Measurements from ENCODE around the gene RNF103. TPM values are rescaled to one million over a fixed set of nuclear protein-coding genes. Genes with fewer than 3 reads are reported as not detected.
A peak's percentile ranks its signal among the peaks of the same experiment; 100 is the strongest.

The RNF103 gene
- total and polyA plus RNA-seq, 7 donors: 6.9 to 45.9 (median 22.5) TPM

- WGBS, 3 donors: 37 to 46% (median 39%) methylated on average over 5 of the region's 5 CpGs
- ATAC-seq: peak in 2 of 4 donors; percentile 51 to 56
- TF ChIP-seq, protein P1, sequence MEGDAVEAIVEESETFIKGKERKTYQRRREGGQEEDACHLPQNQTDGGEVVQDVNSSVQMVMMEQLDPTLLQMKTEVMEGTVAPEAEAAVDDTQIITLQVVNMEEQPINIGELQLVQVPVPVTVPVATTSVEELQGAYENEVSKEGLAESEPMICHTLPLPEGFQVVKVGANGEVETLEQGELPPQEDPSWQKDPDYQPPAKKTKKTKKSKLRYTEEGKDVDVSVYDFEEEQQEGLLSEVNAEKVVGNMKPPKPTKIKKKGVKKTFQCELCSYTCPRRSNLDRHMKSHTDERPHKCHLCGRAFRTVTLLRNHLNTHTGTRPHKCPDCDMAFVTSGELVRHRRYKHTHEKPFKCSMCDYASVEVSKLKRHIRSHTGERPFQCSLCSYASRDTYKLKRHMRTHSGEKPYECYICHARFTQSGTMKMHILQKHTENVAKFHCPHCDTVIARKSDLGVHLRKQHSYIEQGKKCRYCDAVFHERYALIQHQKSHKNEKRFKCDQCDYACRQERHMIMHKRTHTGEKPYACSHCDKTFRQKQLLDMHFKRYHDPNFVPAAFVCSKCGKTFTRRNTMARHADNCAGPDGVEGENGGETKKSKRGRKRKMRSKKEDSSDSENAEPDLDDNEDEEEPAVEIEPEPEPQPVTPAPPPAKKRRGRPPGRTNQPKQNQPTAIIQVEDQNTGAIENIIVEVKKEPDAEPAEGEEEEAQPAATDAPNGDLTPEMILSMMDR (IDR thresholded peaks at IDR 0.05): no peak
Observed at GRCh38 chr2:86636842-86637241, 13.2 kb upstream of the RNF103 start.

GRCh38 chr2:86634352-86634751 lies 10.7 kb upstream of the RNF103 start:
- Histone ChIP-seq H3K4me3 (no peak overlapping the region), H3K27me3 (ENCODE audit: insufficient read depth in 3 of 3, low read length in 2 of 3) (no peaks in the 10 kb centered on the region), H3K27ac (no peak overlapping the region), H3K9me3 (peaks cover 1% of the 10 kb centered on the region), H3K4me1 (no peaks in the 10 kb centered on the region), H3K36me3 (ENCODE audit: insufficient read depth in 1 of 2, low read depth in 1 of 2) (no peaks in the 10 kb centered on the region)
- DNase-seq: peak in 1 of 2 donors; percentile 48
- 75 to 81% (median 78%) methylated on average over 6 of the region's 6 CpGs for WGBS, 3 donors
- TF ChIP-seq, protein P1 (IDR thresholded peaks at IDR 0.05): no peak
- intact Hi-C loops (cut with DNase I): no loop called here
- ATAC-seq: peak in 2 of 4 donors; percentile 45 to 67

More at GRCh38 chr2:86636842-86637241, 13.2 kb upstream of the RNF103 start:
- intact Hi-C loops (cut with DNase I): no loop called here
- Histone ChIP-seq H3K27ac (no peak overlapping the region), H3K36me3 (ENCODE audit: insufficient read depth in 1 of 2, low read depth in 1 of 2) (no peaks in the 10 kb centered on the region), H3K4me3 (no peak overlapping the region), H3K27me3 (ENCODE audit: insufficient read depth in 3 of 3, low read length in 2 of 3) (no peaks in the 10 kb centered on the region), H3K9me3 (peaks cover 14% of the 10 kb centered on the region), H3K4me1 (no peaks in the 10 kb centered on the region)
- DNase-seq: peak in 1 of 2 donors; percentile 46

DNA sequence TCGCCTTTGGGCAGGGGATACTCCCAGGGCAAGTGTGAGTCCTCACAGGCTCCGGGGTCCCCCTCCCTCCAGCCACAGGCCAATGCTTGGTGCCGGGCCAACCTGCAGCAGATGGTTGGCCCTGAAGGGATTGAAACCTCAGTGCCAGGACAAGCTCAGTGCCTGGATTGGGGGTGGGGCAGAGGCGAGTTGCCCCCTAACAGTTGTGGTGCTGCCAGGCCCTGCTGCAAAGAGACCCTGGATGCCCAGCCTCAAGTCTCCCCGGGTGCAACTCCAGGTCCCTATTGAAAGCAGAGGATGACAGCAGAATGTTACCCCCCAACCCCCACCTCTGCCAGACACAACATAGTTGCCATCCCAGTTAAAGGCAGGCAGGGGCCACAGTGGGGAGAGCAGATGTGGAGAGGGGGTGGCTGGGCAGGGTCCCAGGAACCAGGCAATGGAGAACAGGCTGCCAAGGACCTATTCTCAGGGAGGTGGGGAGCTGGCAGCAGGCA lies 9.5 kb upstream of the RNF103 start:
- peak in 1 of 2 donors; percentile 46 for DNase-seq
- Histone ChIP-seq H3K27me3 (ENCODE audit: insufficient read depth in 3 of 3, low read length in 2 of 3) (no peaks in the 10 kb centered on the region), H3K36me3 (ENCODE audit: insufficient read depth in 1 of 2, low read depth in 1 of 2) (no peaks in the 10 kb centered on the region), H3K4me1 (no peaks in the 10 kb centered on the region), H3K9me3 (no peaks in the 10 kb centered on the region), H3K4me3 (no peak overlapping the region), H3K27ac (no peak overlapping the region)
- intact Hi-C loops (cut with DNase I): no loop called here
- 26 to 33% (median 32%) methylated on average over 5 of the region's 5 CpGs for WGBS, 3 donors
- ATAC-seq: peak in 3 of 4 donors; percentile 42 to 45 (median 43)
- TF ChIP-seq, protein P1 (IDR thresholded peaks at IDR 0.05): no peak

DNA sequence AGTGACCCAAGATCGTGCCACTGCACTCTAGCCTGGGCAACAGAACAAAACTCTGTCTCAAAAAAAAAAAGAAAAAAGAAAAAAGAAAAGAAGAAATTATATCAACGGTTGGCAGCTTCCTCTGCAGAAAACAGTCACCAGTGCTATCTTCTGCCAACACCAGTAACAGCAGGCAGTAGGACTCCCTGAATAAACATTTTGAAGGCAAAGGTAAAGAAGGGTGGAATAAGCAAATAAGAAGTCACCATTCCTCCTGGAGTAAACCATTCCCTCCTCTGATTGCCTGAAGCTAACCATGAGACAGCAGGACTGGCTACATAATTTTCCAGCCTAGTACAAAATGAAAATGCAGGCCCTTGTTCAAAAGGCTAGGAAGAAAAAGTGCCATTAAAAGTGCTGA lies 9.0 kb upstream of the RNF103 start:
- intact Hi-C loops (cut with DNase I): no loop called here
- TF ChIP-seq, protein P1 (IDR thresholded peaks at IDR 0.05): no peak
- DNase-seq: no peak
- no peaks in the 10 kb centered on the region for H3K4me1 ChIP-seq
- no peak overlapping the region for H3K27ac ChIP-seq
- no peak overlapping the region for H3K4me3 ChIP-seq
- 31 to 53% (median 38%) methylated on average over 2 of the region's 2 CpGs for WGBS, 3 donors
- H3K27me3 ChIP-seq (ENCODE audit: insufficient read depth in 3 of 3, low read length in 2 of 3): no peaks in the 10 kb centered on the region
- no peaks in the 10 kb centered on the region for H3K9me3 ChIP-seq
- ATAC-seq: no peak
- no peaks in the 10 kb centered on the region for H3K36me3 ChIP-seq (ENCODE audit: insufficient read depth in 1 of 2, low read depth in 1 of 2)
